SK-N-SH treated with all-trans-retinoic acid at 6 μM for 48 hours (cell line): ENCODE results near the gene FAM47C.

Experiments
- CREB5 ChIP-seq: fragments of 250-450 bp; sonication (Bioruptor Pico); IDR thresholded peaks from 2 replicates; pipeline ENCODE4 v1.5.1; 2020; ENCODE audit warnings: low read depth, mild to moderate bottlenecking, moderate library complexity
- TOX ChIP-seq: fragments of 250-450 bp; sonication (Bioruptor Pico); IDR thresholded peaks from 2 replicates; pipeline ENCODE4 v1.8.0; 2021; ENCODE audit warnings: mild to moderate bottlenecking, moderate library complexity, borderline replicate concordance
- ZC3H10 ChIP-seq: fragments of 250-450 bp; sonication (Bioruptor Pico); IDR thresholded peaks from 2 replicates; pipeline ENCODE4 v1.5.1; 2021; ENCODE audit warnings: mild to moderate bottlenecking, moderate library complexity

- no peak for TF ChIP-seq TOX (CRISPR knock-in tag)
- no peak for TF ChIP-seq CREB5 (CRISPR knock-in tag)
- TF ChIP-seq ZC3H10 (CRISPR knock-in tag), result no peak
Measured at GRCh38 chrX:36983831-36984230, 24.3 kb upstream of the FAM47C start.
